HG02678 (cell line): ENCODE measurements around the gene LMF2.
"Not testable (repeated sequence)": the region's sequence is repeated elsewhere in the genome, so short reads cannot be mapped to it uniquely, and the experiment has no call there.

Experiments used
- ATAC-seq: cut with Tn5 transposase; IDR thresholded peaks from one replicate; pipeline ENCODE4 v1.9.1; 2021; ENCODE audit warnings: mild to moderate bottlenecking, moderate library complexity; ENCODE audit not compliant: unreplicated experiment

The LMF2 gene

DNA sequence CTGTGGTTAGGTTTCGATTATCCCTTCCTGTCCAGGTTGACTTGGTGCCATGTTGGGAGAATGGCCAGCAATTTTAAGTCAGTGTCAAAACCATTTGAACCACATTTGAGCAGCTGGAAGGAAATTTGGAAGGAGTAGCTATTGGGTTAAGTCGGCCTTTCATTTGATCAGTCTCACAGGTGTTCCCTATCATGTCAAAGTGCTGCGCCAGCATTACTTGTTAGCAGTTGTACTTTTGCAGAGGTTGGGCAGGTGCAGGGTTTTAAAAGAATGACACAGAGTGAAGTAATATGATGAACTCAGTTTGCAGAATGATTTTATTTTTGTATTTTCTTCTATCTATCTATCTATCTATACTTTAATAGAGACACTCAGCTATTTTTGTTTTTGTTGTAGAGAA lies 28.7 kb upstream of the LMF2 start:
- ATAC-seq = no peak

DNA sequence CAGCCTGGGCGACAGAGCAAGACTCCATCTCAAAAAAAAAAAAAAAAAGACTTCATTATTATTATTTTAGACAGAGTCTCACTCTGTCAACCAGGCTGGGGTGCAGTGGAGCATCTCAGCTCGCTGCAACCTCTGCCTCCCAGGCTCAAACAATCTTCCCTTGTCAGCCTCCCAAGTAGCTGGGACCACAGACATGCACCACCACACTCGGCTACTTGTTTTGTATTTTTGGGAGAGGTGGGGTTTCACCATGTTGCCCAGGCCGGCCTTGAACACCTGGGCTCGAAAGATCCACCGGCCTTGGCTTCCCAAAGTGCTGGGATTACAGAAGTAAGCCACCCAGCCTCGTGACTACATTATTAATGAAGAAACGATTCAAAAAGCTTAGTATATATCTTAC lies 27.6 kb upstream of the LMF2 start:
- ATAC-seq = no peak

- not testable (repeated sequence) for ATAC-seq
Observed at GRCh38 chr22:50533856-50534711, 26.6 kb upstream of the LMF2 start.

DNA sequence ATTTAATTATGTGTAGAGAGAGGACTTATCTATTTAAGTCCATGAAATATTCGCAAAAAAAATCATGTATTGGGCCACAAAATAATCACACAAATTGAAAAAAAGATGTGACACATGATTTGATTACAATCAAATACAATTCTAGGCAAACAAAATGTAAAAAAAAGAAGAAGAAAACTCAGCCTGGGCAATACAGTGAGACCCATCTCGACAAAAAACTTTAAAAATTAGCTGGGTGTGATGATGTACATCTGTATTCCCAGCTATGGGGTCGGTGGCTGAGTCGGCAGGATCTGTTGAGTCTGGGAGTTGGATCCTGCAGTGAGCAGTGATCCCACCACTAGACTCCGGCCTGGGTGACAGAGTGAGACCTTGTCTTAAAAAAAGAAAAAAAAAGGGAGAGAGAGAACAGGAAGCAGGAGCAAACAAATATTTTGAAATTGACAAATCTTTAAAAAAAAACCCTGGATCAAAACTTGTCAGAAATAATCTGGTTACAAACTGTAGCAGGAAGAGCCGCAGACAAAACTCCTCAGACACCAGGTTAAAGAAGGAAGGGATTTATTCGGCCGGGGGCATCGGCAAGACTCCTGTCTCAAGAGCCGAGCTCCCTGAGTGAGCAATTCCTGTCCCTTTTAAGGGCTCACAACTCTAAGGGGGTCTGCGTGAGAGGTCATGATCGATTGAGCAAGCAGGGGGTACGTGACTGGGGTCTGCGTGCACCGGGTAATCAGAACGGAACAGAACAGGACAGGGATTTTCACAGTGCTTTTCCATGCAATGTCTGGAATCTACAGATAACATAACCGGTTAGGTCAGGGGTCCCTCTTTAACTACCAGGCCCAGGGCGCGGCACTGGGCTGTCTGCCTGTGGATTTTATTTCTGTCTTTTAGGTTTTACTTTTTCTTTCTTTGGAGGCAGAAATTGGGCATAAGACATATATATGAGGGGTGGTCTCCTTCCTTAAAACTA lies 25.6 kb upstream of the LMF2 start:
- ATAC-seq = no peak

DNA sequence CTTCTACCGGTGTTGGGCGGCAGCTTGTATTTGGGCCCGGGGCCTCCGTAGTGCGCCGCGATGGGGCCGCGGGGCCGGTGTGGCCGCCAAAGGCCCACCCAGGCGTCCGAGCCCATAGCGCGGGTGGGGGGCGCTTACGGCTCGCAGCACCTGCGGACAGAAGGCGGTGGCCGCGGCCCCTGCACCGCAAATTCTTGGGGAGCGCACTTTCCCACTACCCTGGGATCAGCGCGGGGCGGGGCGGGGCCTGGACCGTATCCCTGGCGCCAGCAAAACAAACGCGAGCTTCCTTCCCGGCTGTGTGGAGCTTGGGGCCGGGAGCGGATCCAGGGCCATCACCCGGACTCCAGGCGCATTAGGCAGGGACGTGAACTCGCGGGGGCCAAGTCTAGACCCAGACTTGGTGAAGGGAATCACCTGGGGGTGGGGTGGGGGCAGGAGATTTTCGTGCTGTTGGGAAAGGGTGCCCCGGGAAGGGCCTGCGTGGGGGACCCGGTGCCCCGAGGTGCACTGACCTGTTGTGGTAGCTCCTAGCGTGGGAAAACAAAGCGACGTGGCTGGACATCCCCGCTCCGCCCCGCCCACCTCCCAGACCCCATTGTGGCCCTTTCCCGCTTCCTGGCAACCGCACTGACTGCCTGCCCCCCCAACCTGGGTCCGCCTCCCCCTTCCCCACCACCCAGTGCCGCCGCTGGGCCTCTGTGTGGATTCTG lies 24.6 kb upstream of the LMF2 start:
- no peak for ATAC-seq

- peak; percentile 31 for ATAC-seq
Observed at GRCh38 chr22:50531546-50531961, 24.1 kb upstream of the LMF2 start.

DNA sequence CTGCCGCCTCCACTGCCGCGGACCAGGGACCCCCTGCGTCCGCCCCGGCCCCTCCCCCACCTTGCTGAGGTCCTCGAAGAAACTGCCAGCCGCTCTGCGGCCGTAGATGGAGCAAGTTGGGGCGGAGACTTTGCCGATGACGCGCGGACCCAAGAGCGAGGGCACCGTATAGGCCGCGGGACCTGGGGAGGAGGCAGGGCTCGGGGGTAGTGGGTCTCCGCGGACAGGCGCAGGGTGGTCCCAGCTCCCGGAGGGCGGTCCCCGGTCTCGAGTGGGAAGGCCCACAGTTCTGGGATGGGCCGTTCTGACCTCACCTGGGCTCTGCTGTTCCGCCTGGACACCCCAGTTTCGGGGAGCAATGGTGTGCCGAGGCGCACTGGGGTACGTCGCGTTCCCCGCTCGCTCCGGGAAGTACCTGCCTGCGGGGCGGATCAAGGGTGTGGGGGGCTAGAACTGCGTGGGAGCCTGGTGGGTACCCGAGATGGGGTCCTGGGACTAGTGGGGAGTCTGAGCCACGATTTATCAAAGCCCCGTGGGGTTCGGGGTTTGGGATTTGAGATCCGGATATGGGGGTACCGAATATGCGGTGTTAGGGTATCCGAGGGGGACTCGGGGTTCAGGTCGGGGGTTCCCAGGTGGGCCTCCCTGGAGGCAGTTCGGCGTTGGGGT lies 23.5 kb upstream of the LMF2 start:
- ATAC-seq = no peak

DNA sequence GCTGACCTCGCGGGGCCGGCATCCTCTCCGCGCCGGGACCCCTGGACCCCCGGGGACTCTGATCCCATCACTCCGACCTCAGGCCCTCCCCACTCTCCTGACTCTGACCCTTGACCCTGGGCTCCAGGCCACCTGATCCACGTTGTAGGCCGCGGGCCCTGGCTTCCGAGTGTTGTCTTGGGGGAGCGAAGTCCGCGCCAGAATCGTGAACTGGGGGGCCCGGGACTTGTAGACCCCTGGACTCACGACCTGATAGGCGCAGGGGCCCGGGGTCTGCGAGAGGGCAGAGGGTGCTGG lies 23.0 kb upstream of the LMF2 start:
- no peak for ATAC-seq

DNA sequence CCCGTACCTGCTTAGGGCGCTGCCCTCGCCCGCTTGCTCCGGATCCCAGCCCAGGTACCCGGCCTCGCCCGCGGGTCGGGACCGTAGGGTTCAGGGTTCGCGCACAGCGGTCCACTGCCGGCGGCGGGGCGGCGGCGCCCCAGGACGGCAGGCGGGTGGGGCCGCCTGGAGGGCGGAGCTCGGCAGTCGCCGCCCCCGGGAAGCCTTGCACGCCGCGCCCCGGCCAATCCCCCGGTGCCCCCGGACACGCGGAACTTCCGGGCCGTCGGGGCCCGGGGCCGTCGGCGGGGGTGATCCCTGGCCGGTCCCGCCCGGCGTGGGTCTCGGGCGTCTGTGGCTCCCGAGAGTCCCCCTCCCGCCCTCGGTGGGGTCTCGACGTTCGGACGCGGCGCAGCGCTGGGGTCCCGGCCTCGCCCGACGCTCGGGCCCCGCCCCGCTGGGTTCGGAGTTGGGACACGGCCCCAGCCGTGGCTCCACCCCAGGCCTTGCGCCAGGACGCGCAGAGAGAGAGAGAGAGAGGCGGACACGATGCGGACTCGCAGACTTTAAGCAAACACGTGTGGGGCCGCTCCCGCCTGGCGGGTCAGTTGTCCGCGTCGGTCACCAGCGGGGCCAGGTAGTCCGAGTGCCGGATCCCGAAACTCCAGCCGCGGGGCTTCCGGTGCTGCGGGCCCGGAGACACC lies 22.5 kb upstream of the LMF2 start, which contains the start of gene TYMP:
Gene TYMP, minus strand, starts transcription at position 116 of the 683 bp plus-strand sequence. CDS start 303 bp downstream, outside the sequence.
- ATAC-seq = peak; percentile 22

DNA sequence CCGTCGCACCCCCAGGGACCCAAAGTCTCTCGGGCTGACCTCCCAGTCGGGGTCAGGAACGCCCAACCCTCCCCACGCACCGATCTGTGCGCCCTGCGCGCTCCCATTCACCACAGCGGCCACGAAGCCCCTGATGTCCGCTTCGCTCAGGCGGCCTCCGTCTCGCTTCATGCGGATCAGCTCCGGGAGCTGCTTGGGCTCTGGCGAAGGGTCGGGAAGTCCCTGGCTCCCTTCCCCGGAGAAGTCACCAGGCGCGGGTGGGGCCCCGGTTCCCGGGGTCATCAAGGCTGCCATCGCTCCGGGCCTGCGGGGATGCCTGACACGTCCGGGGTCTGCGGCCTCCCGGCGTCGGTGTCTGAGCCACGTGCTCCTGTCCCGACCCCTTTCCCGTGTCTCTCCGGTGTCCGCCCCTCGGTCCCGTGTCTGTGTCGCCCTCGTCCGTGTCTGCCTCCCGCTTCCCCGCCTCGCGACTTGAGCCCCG lies 22.0 kb upstream of the LMF2 start:
- no peak for ATAC-seq

DNA sequence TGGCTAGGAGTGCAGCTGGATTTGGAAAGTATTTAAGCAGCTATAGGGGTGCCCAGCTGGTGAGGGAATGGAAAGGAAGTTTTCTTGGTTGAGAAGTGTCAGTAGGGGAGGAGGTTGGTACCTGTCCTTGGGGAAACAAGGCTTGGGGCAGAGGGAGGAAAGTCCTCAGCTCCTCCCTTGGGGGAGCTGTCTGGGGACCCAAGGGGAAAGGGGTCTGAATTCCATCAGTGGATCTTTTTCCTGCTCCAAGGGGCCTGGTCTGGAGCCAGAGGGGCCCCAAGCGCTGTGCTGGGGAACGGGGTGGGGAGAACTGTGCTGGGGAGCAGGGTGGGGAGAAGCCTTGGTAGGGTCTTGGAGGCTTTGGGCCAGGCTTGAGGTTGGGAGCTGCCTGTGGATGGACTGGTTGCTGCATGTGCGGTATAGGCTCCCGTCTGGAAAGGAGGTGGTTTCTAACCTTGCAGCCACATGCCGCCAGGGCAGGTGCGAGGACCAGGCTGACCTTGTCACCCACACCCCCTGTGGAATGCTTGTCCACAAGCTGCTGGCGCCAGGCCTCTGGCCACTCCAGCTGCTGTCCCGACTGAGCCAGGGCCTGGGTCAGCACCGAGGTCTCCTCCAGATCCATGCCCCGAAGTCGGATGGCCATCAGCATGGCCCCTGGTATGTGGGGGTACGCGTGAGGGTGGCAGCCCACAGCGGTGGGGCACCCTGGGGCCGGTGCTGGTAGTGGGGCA lies 21.3 kb upstream of the LMF2 start:
- ATAC-seq = no peak

- no peak for ATAC-seq
Observed at GRCh38 chr22:50527921-50528681, 20.6 kb upstream of the LMF2 start.

DNA sequence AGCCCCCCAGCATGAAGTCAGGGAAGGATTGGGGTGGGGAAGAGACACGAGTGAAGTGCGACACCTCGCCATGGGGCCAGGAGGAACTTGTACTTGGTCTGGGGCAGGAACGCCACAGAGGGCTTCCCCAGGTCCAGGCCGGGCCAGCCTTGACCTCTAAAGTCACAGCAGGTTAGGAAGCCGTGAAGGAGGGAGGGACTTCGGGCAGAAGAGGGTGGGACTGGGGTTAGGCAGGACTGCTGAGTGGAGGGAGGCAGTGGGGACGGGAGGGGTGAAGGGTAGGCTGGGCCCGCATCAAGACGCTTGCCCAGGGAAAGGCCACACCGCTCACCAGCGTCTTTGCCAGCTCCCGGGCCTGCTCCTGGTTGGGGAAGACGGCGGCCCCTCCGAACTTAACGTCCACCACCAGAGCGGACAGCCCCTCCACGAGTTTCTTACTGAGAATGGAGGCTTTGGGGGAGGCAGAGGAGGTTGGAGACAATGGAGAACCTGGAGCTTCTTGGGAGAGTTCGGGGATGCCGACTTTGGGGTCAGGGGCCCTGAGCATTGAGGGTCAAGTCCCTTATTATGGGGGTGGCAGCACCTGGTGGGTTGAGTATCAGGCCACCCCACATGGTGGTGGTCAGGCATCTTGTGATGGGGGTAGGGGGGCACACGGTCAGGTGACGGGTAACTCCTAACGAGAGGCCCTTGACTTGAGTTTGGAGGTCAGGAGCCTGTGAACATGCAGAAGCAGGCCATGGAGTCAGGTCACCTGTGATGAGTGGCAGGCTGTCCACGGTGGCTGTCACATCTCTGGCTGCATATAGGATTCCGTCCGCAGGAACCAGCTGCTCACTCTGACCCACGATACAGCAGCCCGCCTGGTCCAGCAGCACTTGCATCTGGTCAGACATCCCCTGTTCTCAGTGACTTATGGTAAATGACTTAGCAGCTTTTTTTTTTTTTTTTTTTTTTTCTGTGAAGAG lies 19.6 kb upstream of the LMF2 start:
- no peak for ATAC-seq

- ATAC-seq = peak; percentile 26
Observed at GRCh38 chr22:50526108-50526833, 18.8 kb upstream of the LMF2 start.

GRCh38 chr22:50525858-50526107 lies 18.3 kb upstream of the LMF2 start:
- no peak for ATAC-seq

GRCh38 chr22:50525104-50525857 lies 17.8 kb upstream of the LMF2 start, which contains the start of gene SCO2:
Gene SCO2 (minus strand): TSS chr22:50525598. CDS start chr22:50524411, 1,187 bp downstream.
- peak; percentile 47 for ATAC-seq
